ENCODE data around the gene TIMP2.
"Not testable (repeated sequence)": the region's sequence is repeated elsewhere in the genome, so short reads cannot be mapped to it uniquely, and the experiment has no call there.

The TIMP2 gene

GRCh38 chr17:78875363-78876093 is 49.7 kb downstream of the TIMP2 start:
- no peak for DNase-seq (ENCODE audit: low read depth)
- TF ChIP-seq CTCF (conservative IDR thresholded peaks at IDR 0.05; ENCODE audit: low read depth, low read length): no peak
- no peak overlapping the region for H3K4me3 ChIP-seq (ENCODE audit: low read length)

GRCh38 chr17:78873519-78874340 is 51.5 kb downstream of the TIMP2 start:
- peak; percentile 56 for DNase-seq (ENCODE audit: low read depth)
- H3K4me3 ChIP-seq (ENCODE audit: low read length): no peak overlapping the region

GRCh38 chr17:78872486-78872885 is 52.7 kb downstream of the TIMP2 start:
- H3K4me3 ChIP-seq (ENCODE audit: low read length): no peak overlapping the region
- TF ChIP-seq CTCF (conservative IDR thresholded peaks at IDR 0.05; ENCODE audit: low read depth, low read length): no peak
- no peak for DNase-seq (ENCODE audit: low read depth)

More at GRCh38 chr17:78873519-78874340, 51.5 kb downstream of the TIMP2 start:
- no peak for TF ChIP-seq CTCF (conservative IDR thresholded peaks at IDR 0.05; ENCODE audit: low read depth, low read length)

GRCh38 chr17:78870621-78871020 is 54.6 kb downstream of the TIMP2 start:
- no peak for TF ChIP-seq CTCF (conservative IDR thresholded peaks at IDR 0.05; ENCODE audit: low read depth, low read length)
- H3K4me3 ChIP-seq (ENCODE audit: low read length): no peak overlapping the region
- no peak for DNase-seq (ENCODE audit: low read depth)

GRCh38 chr17:78868391-78868790 is 56.8 kb downstream of the TIMP2 start:
- no peak overlapping the region for H3K4me3 ChIP-seq (ENCODE audit: low read length)
- no peak for DNase-seq (ENCODE audit: low read depth)
- no peak for TF ChIP-seq CTCF (conservative IDR thresholded peaks at IDR 0.05; ENCODE audit: low read depth, low read length)

- H3K4me3 ChIP-seq (ENCODE audit: low read length); DNase-seq (ENCODE audit: low read depth): not testable (repeated sequence)
Observed at GRCh38 chr17:78867046-78867445, 58.1 kb downstream of the TIMP2 start.

- no peak overlapping the region for H3K4me3 ChIP-seq (ENCODE audit: low read length)
- DNase-seq (ENCODE audit: low read depth): no peak
- TF ChIP-seq CTCF (conservative IDR thresholded peaks at IDR 0.05; ENCODE audit: low read depth, low read length): peak; percentile 94
Observed at GRCh38 chr17:78865682-78866390, 59.4 kb downstream of the TIMP2 start.

All from retinal pigment epithelial cell (primary cell).